GM21526 (cell line): ENCODE measurements around the gene PCDHGB2.
"Not testable (repeated sequence)": the region's sequence is repeated elsewhere in the genome, so short reads cannot be mapped to it uniquely, and the experiment has no call there.

Source experiments
- ATAC-seq: cut with Tn5 transposase; IDR thresholded peaks from one replicate; pipeline ENCODE4 v1.9.1; 2021; ENCODE audit warnings: moderate library complexity; ENCODE audit not compliant: unreplicated experiment, low FRiP score

The PCDHGB2 gene

DNA sequence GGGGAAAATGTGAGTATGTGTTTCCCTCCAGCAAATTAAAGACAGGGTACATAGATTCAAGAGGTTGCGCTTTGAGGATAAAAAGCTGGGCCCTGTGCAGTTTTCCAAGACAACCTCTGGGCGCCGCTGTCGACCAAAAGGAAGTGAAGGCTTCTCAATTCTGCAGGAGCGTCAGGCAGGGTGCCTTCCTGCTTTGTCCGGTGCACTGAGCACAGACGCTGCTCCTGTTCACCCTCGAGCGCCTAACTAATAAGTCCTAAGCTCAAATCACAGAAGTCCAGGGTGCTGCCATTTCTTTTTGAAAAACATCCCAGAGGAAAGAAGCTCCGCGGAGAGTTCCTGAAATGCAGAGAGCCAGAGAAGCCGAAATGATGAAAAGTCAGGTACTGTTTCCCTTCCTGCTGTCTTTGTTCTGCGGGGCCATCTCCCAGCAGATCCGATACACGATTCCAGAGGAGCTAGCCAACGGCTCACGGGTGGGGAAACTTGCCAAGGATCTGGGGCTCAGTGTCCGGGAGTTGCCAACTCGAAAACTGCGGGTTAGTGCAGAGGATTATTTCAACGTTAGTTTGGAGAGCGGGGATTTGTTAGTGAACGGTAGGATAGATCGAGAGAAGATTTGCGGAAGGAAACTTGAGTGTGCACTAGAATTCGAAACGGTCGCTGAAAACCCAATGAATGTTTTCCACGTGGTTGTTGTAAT, 9.7 kb upstream of the PCDHGB2 start, which contains the start of gene PCDHGB1:
PCDHGB1 (plus strand) TSS at position 183 of the 703 bp plus-strand sequence; CDS start at position 345, 162 bp downstream.
- no peak for ATAC-seq

DNA sequence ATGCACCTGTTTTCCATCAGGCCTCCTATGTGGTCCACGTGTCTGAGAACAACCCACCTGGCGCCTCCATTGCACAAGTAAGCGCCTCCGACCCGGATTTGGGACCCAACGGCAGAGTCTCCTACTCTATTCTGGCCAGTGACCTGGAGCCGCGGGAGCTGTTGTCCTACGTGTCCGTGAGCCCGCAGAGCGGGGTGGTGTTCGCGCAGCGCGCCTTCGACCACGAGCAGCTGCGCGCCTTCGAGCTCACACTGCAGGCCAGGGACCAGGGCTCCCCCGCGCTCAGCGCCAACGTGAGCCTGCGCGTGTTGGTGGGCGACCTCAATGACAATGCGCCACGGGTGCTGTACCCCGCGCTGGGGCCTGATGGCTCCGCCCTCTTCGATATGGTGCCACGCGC, 8.2 kb upstream of the PCDHGB2 start:
- no peak for ATAC-seq

DNA sequence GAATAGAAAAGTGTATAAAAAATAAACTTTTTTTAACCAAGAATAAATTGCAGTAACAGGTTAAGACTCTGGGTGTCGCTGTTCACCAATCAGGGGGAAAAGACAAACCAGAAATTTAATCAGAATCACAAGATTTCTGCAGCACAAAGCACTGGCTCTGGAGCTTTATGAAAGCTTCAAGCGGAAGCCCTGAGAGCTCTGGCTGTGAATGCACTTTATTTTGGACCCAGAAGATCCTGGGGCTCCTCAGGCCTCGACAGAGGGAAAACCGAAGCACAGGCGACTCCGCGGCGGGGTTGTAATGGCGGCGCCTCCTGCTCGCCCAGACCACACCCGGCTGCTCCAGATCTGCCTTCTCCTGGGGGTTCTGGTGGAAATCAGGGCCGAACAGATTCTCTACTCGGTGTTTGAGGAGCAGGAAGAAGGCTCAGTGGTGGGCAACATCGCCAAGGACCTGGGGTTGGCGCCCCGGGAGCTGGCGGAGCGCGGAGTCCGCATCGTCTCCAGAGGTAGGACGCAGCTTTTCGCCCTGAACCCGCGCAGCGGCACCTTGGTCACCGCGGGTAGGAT, 4.8 kb upstream of the PCDHGB2 start, which contains the start of gene PCDHGA4:
PCDHGA4 (plus strand) TSS at position 122 of the 570 bp plus-strand sequence; CDS start at position 209, 87 bp downstream.
- no peak for ATAC-seq

DNA sequence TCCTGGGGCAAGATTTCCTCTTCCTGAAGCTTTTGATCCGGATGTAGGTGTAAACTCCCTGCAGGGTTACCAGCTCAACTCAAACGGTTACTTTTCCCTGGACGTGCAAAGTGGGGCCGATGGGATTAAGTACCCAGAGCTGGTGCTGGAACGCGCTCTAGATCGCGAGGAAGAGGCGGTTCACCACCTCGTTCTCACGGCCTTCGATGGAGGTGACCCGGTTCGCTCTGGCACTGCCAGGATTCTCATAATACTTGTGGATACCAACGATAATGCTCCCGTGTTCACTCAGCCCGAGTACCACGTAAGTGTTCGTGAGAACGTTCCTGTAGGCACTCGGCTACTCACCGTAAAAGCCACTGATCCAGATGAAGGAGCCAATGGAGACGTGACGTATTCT, 4.2 kb upstream of the PCDHGB2 start:
- ATAC-seq = no peak

DNA sequence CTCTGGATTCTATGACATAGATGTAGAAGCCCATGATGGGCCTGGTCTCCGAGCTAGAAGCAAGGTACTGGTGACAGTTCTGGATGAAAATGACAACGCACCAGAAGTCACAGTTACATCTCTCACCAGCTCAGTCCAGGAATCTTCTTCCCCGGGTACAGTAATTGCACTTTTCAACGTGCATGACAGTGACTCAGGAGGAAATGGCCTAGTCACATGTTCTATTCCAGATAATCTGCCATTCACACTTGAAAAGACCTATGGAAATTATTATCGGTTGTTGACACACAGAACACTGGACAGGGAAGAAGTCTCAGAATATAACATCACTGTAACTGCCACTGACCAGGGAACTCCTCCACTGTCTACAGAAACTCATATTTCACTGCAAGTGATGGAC, 3.7 kb upstream of the PCDHGB2 start:
- ATAC-seq = no peak

DNA sequence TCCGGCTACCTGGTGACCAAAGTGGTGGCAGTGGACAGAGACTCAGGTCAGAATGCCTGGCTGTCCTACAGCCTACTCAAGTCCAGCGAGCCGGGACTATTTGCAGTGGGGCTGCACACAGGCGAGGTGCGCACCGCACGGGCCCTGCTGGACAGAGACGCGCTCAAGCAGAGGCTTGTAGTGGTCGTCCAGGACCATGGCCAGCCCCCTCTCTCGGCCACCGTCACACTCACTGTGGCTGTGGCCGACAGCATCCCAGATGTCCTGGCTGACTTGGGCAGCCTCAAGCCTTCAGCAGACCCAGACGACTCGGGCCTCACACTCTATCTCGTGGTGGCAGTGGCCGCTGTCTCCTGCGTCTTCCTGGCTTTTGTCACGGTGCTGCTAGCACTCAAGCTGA, 2.8 kb upstream of the PCDHGB2 start:
- ATAC-seq = no peak

DNA sequence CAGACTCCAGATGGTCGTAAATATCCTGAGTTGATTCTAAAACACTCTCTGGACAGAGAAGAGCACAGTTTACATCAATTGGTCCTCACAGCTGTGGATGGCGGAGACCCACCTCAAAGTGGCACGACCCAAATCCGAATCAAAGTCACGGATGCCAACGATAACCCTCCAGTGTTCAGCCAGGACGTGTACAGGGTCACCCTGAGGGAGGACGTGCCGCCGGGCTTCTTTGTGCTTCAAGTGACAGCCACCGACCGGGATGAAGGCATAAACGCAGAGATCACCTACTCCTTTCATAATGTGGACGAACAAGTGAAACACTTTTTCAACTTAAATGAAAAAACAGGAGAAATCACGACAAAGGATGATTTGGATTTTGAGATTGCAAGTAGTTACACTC, 891 bp downstream of the PCDHGB2 start:
- ATAC-seq = no peak

DNA sequence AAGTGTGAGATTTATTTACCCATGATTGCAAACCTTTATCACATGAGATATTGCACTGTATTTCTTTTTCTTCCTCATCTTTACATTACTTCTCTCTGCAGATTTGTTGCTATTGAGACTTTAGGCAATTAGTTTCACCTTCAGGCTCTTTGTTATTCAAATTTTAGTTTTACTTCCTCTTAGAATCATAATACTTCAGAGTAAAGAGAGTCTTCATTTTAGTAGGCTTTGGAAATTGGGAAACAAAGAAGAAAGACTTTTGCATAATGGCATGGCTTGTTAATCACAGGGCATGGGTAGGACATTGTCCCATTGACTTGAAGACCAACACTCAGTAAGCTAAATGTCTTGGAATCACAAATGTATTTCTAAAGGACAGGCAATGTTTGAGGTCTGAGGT, 2.9 kb downstream of the PCDHGB2 start:
- no peak for ATAC-seq

DNA sequence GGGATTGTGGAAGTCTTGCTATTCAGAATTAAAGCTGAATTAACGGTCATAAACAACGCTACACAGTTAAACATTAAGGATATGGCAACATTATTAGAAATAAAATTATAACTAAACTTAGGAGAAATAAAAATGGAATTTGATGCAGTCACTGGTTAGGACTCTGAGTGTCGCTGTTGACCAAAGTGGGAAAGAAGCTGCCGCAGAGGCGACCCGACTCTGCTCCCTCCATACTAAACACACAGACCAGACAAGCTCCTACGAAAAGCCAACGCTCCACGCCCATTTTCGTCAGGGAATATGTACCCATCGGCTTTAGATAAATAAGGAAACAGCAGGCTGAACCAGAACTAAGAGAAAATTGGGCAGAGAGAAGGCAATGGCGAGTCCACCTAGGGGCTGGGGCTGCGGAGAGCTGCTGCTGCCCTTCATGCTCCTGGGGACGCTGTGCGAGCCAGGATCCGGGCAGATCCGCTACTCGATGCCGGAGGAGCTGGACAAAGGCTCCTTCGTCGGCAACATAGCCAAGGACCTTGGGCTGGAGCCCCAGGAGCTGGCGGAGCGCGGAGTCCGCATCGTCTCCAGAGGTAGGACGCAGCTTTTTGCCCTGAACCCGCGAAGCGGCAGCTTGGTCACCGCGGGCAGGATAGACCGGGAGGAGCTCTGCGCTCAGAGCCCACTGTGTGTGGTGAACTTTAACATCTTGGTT, 4.3 kb downstream of the PCDHGB2 start, which contains the start of gene PCDHGA5:
PCDHGA5 (plus strand) TSS at position 211 of the 709 bp plus-strand sequence; CDS start at position 380, 169 bp downstream.
- ATAC-seq = no peak

DNA sequence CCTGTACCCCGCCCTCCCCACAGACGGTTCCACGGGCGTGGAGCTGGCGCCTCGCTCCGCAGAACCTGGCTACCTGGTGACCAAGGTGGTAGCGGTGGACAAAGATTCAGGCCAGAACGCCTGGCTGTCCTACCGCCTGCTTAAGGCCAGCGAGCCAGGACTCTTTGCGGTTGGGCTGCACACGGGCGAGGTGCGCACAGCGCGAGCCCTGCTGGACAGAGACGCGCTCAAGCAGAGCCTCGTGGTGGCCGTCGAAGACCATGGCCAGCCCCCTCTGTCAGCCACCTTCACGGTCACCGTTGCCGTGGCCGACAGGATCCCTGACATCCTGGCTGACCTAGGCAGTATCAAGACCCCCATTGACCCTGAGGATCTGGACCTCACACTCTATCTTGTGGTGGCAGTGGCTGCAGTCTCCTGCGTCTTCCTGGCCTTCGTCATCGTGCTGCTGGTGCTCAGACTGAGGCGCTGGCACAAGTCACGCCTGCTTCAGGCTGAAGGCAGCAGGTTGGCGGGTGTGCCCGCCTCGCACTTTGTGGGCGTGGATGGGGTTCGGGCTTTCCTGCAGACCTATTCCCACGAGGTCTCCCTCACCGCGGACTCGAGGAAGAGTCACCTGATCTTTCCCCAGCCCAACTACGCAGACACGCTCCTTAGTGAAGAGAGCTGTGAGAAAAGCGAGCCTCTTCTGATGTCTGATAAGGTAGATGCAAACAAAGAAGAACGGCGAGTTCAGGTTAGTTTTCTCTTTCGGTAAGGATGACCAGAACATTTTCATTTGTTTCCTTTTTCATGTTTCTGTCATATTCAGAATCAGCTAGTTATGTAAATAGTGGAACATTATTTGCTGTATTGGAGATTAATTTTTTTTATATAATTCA, 6.5 kb downstream of the PCDHGB2 start:
- ATAC-seq = no peak

DNA sequence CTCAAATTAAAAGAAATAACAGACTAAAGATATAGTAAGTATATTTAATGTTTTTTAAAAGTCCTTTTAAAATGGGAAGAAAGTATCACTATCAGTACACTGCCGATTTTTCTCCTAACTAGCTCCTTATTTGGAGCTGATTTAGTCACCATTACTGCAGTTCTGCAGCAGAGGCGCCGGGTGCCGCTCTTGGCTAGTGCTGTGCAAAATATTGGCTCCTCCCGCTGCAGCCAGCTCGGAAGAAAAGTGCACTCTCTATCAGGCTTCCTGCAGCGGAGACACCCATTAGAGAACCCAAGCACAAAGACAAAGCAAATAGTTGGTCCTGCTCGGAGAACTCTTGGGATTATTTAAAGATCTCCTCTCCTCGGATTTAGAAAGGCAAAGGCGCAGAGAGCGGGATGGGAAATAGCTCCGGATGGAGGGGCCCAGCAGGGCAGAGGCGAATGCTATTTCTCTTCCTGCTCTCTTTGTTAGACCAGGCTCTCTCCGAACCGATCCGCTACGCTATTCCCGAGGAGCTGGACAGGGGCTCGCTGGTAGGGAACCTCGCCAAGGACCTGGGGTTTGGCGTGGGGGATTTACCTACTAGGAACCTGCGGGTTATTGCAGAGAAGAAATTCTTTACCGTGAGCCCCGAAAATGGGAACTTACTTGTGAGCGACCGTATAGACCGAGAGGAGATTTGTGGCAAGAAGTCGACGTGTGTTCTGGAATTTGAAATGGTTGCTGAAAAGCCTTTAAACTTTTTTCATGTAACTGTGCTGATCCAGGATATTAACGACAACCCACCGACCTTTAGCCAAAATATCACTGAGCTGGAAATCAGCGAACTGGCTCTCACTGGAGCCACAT, 10.4 kb downstream of the PCDHGB2 start, which contains the start of gene PCDHGB3:
PCDHGB3 (plus strand) TSS at position 249 of the 855 bp plus-strand sequence; CDS start at position 402, 153 bp downstream.
- peak; percentile 93 for ATAC-seq

DNA sequence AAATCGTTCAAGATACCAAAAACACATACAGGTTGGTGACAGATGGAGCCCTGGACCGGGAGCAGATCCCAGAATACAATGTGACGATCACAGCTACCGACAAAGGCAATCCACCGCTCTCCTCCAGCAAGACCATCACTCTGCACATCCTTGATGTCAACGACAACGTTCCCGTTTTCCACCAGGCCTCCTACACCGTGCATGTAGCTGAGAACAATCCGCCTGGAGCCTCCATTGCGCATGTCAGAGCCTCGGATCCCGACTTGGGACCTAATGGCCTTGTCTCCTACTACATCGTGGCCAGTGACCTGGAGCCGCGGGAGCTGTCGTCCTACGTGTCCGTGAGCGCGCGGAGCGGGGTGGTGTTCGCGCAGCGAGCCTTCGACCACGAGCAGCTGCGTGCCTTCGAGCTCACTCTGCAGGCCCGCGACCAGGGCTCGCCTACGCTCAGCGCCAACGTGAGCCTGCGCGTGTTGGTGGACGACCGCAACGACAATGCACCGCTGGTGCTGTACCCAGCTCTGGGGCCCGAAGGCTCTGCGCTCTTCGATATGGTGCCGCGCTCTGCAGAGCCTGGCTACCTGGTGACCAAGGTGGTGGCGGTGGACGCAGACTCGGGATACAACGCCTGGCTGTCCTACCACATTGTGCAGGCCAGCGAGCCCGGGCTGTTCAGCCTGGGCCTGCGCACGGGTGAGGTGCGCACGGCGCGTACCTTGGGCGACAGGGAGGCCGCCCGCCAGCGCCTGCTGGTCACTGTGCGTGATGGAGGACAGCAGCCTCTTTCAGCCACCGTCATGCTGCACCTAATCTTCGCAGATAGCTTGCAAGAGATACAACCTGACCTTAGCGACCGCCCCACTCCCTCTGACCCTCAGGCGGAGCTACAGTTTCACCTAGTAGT, 12.0 kb downstream of the PCDHGB2 start:
- no peak for ATAC-seq

DNA sequence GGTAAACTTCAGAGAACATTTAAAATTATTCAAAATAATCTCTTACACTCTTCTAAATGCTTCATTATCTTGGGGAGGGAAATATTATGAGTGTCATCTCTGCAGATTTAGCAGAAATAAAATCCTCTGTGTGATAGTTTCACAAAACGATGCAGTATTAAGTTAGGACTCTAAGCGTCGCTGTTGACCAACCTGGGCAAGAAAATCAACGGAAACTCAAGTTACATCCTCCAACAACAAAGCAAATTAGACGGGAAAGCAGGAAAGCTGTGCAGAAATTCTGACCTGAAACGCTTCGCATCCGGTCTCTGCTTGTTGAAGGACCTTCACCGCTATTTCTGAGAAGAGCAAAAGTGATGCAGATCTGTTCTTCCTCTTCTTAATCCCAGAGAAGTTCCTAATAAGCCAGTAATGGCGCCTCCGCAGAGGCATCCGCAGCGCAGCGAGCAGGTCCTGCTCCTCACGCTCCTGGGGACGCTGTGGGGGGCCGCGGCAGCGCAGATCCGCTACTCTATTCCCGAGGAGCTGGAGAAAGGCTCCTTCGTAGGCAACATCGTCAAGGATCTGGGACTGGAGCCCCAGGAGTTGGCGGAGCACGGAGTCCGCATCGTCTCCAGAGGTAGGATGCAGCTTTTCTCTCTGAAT, 14.0 kb downstream of the PCDHGB2 start, which contains the start of gene PCDHGA6:
PCDHGA6 (plus strand) TSS at position 219 of the 645 bp plus-strand sequence; CDS start at position 412, 193 bp downstream.
- ATAC-seq = no peak

DNA sequence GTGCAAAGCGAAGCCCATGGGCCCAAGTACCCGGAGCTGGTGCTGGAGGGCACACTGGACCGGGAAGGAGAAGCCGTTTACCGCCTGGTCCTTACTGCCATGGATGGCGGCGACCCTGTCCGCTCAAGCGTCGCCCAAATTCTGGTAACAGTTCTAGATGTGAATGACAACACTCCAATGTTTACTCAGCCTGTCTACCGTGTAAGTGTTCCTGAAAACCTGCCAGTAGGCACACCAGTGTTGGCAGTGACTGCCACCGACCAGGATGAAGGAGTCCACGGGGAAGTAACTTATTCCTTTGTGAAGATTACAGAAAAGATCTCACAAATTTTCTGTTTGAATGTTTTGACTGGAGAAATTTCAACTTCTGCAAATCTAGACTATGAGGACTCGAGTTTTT, 14.8 kb downstream of the PCDHGB2 start:
- ATAC-seq = no peak

DNA sequence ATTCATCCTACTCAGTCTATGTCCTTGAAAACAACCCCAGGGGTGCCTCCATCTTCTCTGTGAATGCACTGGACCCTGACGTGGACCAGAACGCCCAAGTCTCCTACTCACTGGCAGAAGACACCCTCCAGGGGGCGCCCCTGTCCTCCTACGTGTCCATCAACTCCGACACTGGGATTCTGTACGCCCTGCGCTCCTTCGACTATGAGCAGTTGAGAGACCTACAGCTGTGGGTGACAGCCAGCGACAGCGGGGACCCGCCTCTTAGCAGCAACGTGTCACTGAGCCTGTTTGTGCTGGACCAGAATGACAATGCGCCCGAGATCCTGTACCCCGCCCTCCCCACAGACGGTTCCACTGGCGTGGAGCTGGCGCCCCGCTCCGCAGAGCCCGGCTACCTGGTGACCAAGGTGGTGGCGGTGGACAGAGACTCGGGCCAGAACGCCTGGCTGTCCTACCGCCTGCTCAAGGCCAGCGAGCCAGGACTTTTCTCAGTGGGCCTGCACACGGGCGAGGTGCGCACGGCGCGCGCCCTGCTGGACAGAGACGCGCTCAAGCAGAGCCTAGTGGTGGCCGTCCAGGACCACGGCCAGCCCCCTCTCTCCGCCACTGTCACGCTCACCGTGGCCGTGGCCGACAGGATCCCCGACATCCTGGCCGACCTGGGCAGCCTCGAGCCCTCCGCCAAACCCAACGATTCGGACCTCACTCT, 15.8 kb downstream of the PCDHGB2 start:
- not testable (repeated sequence) for ATAC-seq

DNA sequence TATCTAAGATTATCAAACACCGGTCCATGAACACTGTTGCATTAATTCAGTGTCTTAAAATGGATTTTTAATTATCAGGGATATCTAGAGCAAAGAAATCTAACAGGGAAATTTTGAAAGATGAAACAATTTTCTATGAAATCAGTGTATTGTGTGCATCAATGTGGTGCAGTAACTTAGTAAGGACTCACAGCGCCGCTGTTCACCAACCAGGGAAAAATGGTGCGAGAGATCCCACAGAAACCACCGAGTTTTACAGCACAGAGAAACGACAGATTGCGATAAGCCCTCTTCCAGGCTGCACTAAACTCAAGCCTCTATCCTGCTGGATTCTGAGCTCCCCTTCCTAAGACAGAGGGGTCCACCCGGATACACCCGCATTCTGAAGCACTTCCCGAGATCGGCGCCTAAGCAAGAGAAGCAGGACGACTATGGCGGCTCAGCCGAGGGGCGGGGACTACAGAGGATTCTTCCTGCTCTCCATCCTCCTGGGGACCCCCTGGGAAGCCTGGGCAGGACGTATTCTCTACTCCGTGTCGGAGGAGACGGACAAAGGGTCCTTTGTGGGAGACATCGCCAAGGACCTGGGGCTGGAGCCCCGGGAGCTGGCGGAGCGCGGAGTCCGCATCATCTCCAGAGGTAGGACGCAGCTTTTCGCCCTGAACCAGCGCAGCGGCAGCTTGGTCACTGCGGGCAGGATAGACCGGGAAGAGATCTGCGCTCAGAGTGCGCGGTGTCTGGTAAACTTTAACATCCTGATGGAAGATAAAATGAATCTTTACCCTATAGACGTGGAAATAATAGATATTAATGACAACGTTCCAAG, 22.9 kb downstream of the PCDHGB2 start, which contains the start of gene PCDHGA7:
PCDHGA7 (plus strand) TSS at position 274 of the 826 bp plus-strand sequence; CDS start at position 432, 158 bp downstream.
- ATAC-seq = no peak
